ENCODE measurements around the gene CCDC9.
"Not testable (repeated sequence)": the region's sequence is repeated elsewhere in the genome, so short reads cannot be mapped to it uniquely, and the experiment has no call there.

The CCDC9 gene

GRCh38 chr19:47280183-47280797 is 24.0 kb downstream of the CCDC9 start:
- H3K4me3 ChIP-seq (ENCODE audit: low read length) = no peak overlapping the region
- peaks cover 11% of the 10 kb centered on the region for H3K27me3 ChIP-seq (ENCODE audit: insufficient read depth, low read length)
- H3K36me3 ChIP-seq (ENCODE audit: insufficient read depth, low read depth, low read length) = no peaks in the 10 kb centered on the region
- H3K27ac ChIP-seq (ENCODE audit: low read length) = no peak overlapping the region
- no peaks in the 10 kb centered on the region for H3K9me3 ChIP-seq (ENCODE audit: insufficient read depth, low read depth, low read length)
- no peak overlapping the region for H3K9ac ChIP-seq (ENCODE audit: low read depth, low read length)
- H3K4me1 ChIP-seq (ENCODE audit: insufficient read depth, low read length) = peaks cover 6% of the 10 kb centered on the region; the same call in 1 of the 2 replicates

DNA sequence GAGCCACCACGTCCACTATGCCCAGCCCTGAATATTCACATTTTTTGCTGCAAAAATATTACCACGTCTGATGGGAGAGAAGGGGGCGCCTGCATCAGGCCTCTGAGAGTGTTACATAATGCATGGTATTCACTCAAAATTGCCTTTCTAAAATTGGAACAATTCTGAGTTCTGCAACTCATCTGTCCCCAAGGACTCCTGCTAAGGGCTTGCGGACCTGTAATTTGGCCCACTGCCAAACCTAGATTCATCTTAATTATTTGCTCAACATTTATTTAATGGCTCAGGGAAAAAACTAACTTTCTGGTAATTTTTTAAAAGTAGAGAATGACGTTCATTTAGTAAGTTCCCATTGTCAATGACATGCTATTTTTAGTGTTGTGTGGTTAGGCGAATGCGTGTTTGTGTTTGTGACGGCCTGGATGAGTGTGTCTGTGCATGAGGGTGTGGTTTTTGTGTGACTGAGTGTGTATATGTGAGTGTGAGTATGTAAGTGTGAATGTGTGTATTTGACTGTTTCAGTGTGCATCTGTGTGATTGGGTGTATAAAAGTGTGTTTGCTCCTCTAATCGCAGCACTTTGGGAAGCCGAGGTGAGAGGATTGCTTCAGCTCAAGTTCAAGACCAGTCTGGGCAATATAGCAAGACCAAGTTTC is 27.2 kb downstream of the CCDC9 start:
- H3K9ac ChIP-seq (ENCODE audit: low read depth, low read length) = no peak overlapping the region
- H3K36me3 ChIP-seq (ENCODE audit: insufficient read depth, low read depth, low read length) = no peaks in the 10 kb centered on the region
- H3K4me3 ChIP-seq (ENCODE audit: low read length) = no peak overlapping the region
- H3K9me3 ChIP-seq (ENCODE audit: insufficient read depth, low read depth, low read length) = no peaks in the 10 kb centered on the region
- no peak overlapping the region for H3K27ac ChIP-seq (ENCODE audit: low read length)
- H3K4me1 ChIP-seq (ENCODE audit: insufficient read depth, low read length) = no peaks in the 10 kb centered on the region
- no peaks in the 10 kb centered on the region for H3K27me3 ChIP-seq (ENCODE audit: insufficient read depth, low read length)

DNA sequence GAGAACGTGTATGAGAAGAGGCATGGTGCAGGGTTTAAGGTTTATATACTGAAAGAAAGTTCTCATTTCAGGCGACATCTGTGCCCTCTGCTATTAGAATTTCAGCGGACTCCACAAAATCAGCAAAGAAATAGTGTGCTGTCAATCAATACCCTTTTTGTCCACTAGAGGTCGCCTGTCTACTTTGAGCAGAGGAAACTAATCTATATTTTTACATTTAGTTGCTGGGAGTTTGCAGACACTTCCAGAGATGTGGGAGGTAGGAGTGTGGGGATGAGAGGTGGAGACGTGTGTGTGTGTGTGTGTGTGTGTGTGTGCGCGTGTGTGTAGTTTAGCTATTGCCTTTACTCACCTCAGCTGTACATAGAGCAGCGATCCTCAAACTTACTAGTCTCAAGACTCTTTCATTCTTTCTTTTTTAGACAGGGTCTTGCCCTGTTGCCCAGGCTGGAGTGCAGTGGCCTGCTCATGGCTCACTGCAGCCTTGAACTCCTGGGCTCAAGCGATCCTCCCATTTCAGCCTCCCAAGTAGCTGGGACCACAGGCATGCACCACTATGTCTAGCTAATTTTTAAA is 28.1 kb downstream of the CCDC9 start:
- Histone ChIP-seq H3K4me3 (ENCODE audit: low read length) (no peak overlapping the region), H3K9ac (ENCODE audit: low read depth, low read length) (no peak overlapping the region), H3K27ac (ENCODE audit: low read length) (no peak overlapping the region), H3K36me3 (ENCODE audit: insufficient read depth, low read depth, low read length) (no peaks in the 10 kb centered on the region), H3K4me1 (ENCODE audit: insufficient read depth, low read length) (no peaks in the 10 kb centered on the region), H3K27me3 (ENCODE audit: insufficient read depth, low read length) (no peaks in the 10 kb centered on the region), H3K9me3 (ENCODE audit: insufficient read depth, low read depth, low read length) (no peaks in the 10 kb centered on the region)

DNA sequence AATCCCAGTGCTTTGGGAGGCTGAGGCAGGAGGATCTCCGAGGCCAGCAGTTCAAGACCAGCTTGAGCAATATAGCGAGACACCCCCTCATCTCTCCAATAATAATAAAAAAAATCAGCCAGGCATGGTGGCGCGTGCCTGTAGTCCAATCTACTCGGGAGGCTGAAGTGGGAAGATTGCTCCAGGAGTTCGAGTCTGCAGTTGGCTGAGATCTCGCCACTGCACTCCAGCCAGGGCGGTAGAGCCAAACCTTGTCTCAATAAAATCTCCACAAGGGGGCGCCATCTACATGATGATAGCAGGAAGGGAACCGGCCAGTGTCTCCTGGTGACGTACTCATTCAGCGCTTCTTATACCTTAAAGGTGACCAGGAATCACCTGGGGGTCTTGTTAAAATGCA is 39.7 kb downstream of the CCDC9 start:
- H3K36me3 ChIP-seq (ENCODE audit: insufficient read depth, low read depth, low read length) = no peaks in the 10 kb centered on the region
- H3K27ac ChIP-seq (ENCODE audit: low read length) = no peak overlapping the region
- H3K9ac ChIP-seq (ENCODE audit: low read depth, low read length) = no peak overlapping the region
- no peaks in the 10 kb centered on the region for H3K27me3 ChIP-seq (ENCODE audit: insufficient read depth, low read length)
- H3K4me1 ChIP-seq (ENCODE audit: insufficient read depth, low read length) = peaks cover 3% of the 10 kb centered on the region; the same call in 1 of the 2 replicates
- no peak overlapping the region for H3K4me3 ChIP-seq (ENCODE audit: low read length)
- H3K9me3 ChIP-seq (ENCODE audit: insufficient read depth, low read depth, low read length) = no peaks in the 10 kb centered on the region

- not testable (repeated sequence) for H3K9ac ChIP-seq (ENCODE audit: low read depth, low read length)
Observed at GRCh38 chr19:47300867-47301266, 44.5 kb downstream of the CCDC9 start.

DNA sequence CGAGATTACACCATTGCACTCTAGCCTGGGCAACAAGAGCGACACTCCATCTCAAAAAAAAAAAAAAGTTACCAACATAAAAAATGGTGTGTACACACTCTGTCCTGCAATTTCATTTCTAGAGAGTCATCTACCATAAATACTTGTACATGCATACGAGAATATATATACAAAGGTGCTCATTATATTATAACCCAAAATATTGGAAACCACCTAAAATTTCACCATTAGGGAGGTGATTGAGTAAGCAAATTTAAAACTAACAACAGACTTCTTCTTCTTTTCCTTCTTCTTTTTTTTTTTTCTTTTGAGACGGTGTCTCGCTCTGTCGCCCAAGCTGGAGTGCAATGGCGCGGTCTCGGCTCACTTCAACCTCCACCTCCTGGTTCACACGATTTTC is 45.9 kb downstream of the CCDC9 start:
- Histone ChIP-seq H3K27me3 (ENCODE audit: insufficient read depth, low read length) (no peaks in the 10 kb centered on the region), H3K9me3 (ENCODE audit: insufficient read depth, low read depth, low read length) (no peaks in the 10 kb centered on the region), H3K27ac (ENCODE audit: low read length) (no peak overlapping the region), H3K4me1 (ENCODE audit: insufficient read depth, low read length) (peaks cover 3% of the 10 kb centered on the region; the same call in 1 of the 2 replicates), H3K9ac (ENCODE audit: low read depth, low read length) (no peak overlapping the region), H3K36me3 (ENCODE audit: insufficient read depth, low read depth, low read length) (no peaks in the 10 kb centered on the region), H3K4me3 (ENCODE audit: low read length) (no peak overlapping the region)

More at GRCh38 chr19:47300867-47301266, 44.5 kb downstream of the CCDC9 start:
- H3K36me3 ChIP-seq (ENCODE audit: insufficient read depth, low read depth, low read length); H3K9me3 ChIP-seq (ENCODE audit: insufficient read depth, low read depth, low read length); H3K27me3 ChIP-seq (ENCODE audit: insufficient read depth, low read length); H3K4me3 ChIP-seq (ENCODE audit: low read length); H3K27ac ChIP-seq (ENCODE audit: low read length); H3K4me1 ChIP-seq (ENCODE audit: insufficient read depth, low read length): not testable (repeated sequence)

DNA sequence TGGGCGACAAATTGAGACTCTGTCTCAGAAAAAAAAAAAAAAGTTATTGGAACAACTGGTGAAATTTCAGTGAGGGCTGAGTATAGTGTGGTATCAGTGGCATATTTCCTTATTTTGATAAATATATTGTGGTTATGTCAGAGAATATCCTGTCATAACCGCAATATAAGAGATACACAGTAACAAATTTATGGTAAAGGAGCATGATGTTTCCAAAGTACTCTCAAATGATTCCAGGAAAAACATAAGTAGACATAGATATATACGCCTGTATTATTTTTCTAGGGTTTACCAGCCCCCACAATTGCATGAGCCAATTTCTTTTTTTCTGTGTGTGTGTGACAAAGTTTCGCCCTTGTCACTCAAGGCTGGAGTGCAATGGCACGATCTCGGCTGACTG is 47.6 kb downstream of the CCDC9 start:
- Histone ChIP-seq H3K9ac (ENCODE audit: low read depth, low read length) (no peak overlapping the region), H3K9me3 (ENCODE audit: insufficient read depth, low read depth, low read length) (no peaks in the 10 kb centered on the region), H3K36me3 (ENCODE audit: insufficient read depth, low read depth, low read length) (no peaks in the 10 kb centered on the region), H3K4me1 (ENCODE audit: insufficient read depth, low read length) (peaks cover 3% of the 10 kb centered on the region; the same call in 1 of the 2 replicates), H3K27ac (ENCODE audit: low read length) (no peak overlapping the region), H3K4me3 (ENCODE audit: low read length) (no peak overlapping the region), H3K27me3 (ENCODE audit: insufficient read depth, low read length) (no peaks in the 10 kb centered on the region)

DNA sequence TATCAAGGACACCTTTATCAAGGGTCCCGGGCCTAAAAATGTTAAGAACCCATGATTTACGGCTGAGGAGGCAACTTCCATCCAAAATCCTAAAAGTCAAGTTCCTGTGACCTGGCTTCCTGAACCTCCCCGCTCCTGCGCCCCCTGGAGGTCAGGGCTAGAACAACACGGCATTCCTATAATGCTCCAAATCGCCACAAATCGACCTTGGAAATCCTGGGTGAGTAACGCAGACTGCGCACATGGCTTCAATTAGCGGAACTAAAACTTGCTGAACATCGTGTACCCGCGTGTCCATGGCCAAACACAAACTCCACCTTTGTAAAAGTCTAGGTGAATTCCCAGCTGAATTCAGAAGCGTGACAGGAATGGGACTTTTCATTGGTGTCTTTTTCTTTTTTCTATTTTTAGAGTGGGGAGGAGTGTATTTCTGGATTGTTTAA is 49.0 kb downstream of the CCDC9 start:
- Histone ChIP-seq H3K36me3 (ENCODE audit: insufficient read depth, low read depth, low read length) (no peaks in the 10 kb centered on the region), H3K4me1 (ENCODE audit: insufficient read depth, low read length) (no peaks in the 10 kb centered on the region), H3K9me3 (ENCODE audit: insufficient read depth, low read depth, low read length) (no peaks in the 10 kb centered on the region), H3K27ac (ENCODE audit: low read length) (no peak overlapping the region), H3K4me3 (ENCODE audit: low read length) (no peak overlapping the region), H3K9ac (ENCODE audit: low read depth, low read length) (no peak overlapping the region), H3K27me3 (ENCODE audit: insufficient read depth, low read length) (no peaks in the 10 kb centered on the region; the same call in 1 of the 2 replicates)

- Histone ChIP-seq H3K9me3 (ENCODE audit: insufficient read depth, low read depth, low read length) (no peaks in the 10 kb centered on the region), H3K4me3 (ENCODE audit: low read length) (no peak overlapping the region), H3K27ac (ENCODE audit: low read length) (no peak overlapping the region), H3K4me1 (ENCODE audit: insufficient read depth, low read length) (no peaks in the 10 kb centered on the region), H3K9ac (ENCODE audit: low read depth, low read length) (no peak overlapping the region), H3K27me3 (ENCODE audit: insufficient read depth, low read length) (no peaks in the 10 kb centered on the region; the same call in 1 of the 2 replicates), H3K36me3 (ENCODE audit: insufficient read depth, low read depth, low read length) (no peaks in the 10 kb centered on the region)
Observed at GRCh38 chr19:47306303-47306702, 50.0 kb downstream of the CCDC9 start.

- H3K27ac ChIP-seq (ENCODE audit: low read length) = no peak overlapping the region
- no peaks in the 10 kb centered on the region; the same call in 1 of the 2 replicates for H3K27me3 ChIP-seq (ENCODE audit: insufficient read depth, low read length)
Observed at GRCh38 chr19:47309038-47309437, 52.7 kb downstream of the CCDC9 start.

DNA sequence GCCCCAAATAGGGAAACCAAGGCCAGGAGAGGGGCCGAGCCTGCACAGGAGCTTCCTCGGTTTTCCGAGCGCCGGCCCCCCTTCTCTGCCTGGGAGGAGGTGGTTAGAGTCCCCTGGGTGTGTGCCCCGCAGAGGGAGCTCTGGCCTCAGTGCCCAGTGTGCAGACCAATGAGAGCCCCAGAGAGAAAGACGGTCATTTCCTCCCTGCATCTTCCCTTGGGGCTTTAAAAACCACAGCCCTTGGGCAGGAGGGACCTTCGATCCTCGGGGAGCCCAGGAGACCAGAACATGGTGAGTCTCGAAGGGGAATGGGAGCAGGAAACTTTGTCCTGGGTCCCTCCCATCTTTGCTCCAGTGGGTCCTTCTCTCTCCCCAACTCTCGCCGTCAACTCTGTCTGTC is 53.3 kb downstream of the CCDC9 start, which contains the start of gene C5AR1:
Gene C5AR1, plus strand, starts transcription at position 254 of the 400 bp plus-strand sequence. Its CDS starts 35 bp downstream, at position 289.
- Histone ChIP-seq H3K27ac (ENCODE audit: low read length) (no peak within 1 kb of the TSS), H3K9ac (ENCODE audit: low read depth, low read length) (no peak within 1 kb of the TSS), H3K36me3 (ENCODE audit: insufficient read depth, low read depth, low read length) (no peaks in the 10 kb centered on the region), H3K27me3 (ENCODE audit: insufficient read depth, low read length) (no peaks in the 10 kb centered on the region; the same call in 1 of the 2 replicates), H3K9me3 (ENCODE audit: insufficient read depth, low read depth, low read length) (no peaks in the 10 kb centered on the region), H3K4me3 (ENCODE audit: low read length) (no peak within 1 kb of the TSS), H3K4me1 (ENCODE audit: insufficient read depth, low read length) (no peaks in the 10 kb centered on the region)

More at GRCh38 chr19:47309038-47309437, 52.7 kb downstream of the CCDC9 start:
- Histone ChIP-seq H3K4me1 (ENCODE audit: insufficient read depth, low read length) (no peaks in the 10 kb centered on the region), H3K36me3 (ENCODE audit: insufficient read depth, low read depth, low read length) (no peaks in the 10 kb centered on the region), H3K9ac (ENCODE audit: low read depth, low read length) (no peak overlapping the region), H3K9me3 (ENCODE audit: insufficient read depth, low read depth, low read length) (no peaks in the 10 kb centered on the region), H3K4me3 (ENCODE audit: low read length) (no peak overlapping the region)

DNA sequence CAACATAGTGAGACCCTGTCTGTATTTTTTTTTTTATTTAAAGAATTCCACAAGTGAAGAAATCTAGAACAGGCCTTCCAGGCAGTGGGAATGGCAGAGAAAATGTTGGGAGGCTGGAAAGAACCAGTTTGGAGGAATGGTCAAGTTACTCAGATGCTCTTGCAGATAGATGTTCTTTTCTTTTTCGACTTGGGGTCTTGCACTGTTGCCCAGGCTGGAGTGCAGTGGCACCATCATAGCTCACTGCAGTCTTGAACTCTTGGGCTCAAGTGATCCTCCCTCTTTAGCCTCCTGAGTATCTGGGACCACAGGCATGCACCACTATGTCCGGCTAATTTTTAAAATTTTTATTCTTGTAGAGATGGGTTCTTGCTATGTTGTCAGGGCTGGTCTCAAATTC is 54.0 kb downstream of the CCDC9 start:
- no peak overlapping the region for H3K9ac ChIP-seq (ENCODE audit: low read depth, low read length)
- no peaks in the 10 kb centered on the region for H3K4me1 ChIP-seq (ENCODE audit: insufficient read depth, low read length)
- H3K27me3 ChIP-seq (ENCODE audit: insufficient read depth, low read length) = no peaks in the 10 kb centered on the region; the same call in 1 of the 2 replicates
- no peaks in the 10 kb centered on the region for H3K36me3 ChIP-seq (ENCODE audit: insufficient read depth, low read depth, low read length)
- H3K9me3 ChIP-seq (ENCODE audit: insufficient read depth, low read depth, low read length) = no peaks in the 10 kb centered on the region
- H3K27ac ChIP-seq (ENCODE audit: low read length) = no peak overlapping the region
- H3K4me3 ChIP-seq (ENCODE audit: low read length) = no peak overlapping the region

Data from iPS-20b (cell line).